HepG2 (cell line): Measurements from ENCODE around the gene UGGT1. TPM values are rescaled to one million over a fixed set of nuclear protein-coding genes. Genes with fewer than 3 reads are reported as not detected.

Source experiments
- BORCS8-MEF2B ChIP-seq: sonication (generic); formaldehyde crosslinking; IDR thresholded peaks from 2 replicates; pipeline ENCODE4 v1.8.0; 2022; ENCODE audit warnings: mild to moderate bottlenecking, missing genetic modification reagents
- KLF9 ChIP-seq: IDR thresholded peaks from 2 replicates; pipeline ENCODE4 v1.6.1; 2016; ENCODE audit warnings: low read depth
- PHF5A ChIP-seq: IDR thresholded peaks from one replicate; pipeline ENCODE4 v1.6.1; 2018; ENCODE audit warnings: low read depth, missing genetic modification reagents; ENCODE audit not compliant: unreplicated experiment
- TCF12 ChIP-seq, 2 experiments: fragments of 450-650 bp in 1 of 2; sonication (generic) in 1 of 2; formaldehyde crosslinking in 1 of 2; IDR thresholded peaks; 2 replicates each; pipeline versions ENCODE4 v1.6.1 to v1.8.0; 2017 to 2022; ENCODE audit warnings: antibody characterized with exemption in 1 of 2, mild to moderate bottlenecking in 1 of 2, missing genetic modification reagents in 1 of 2, moderate library complexity in 1 of 2
- ZNF121 ChIP-seq: sonication (generic); formaldehyde crosslinking; IDR thresholded peaks from 2 replicates; pipeline ENCODE4 v1.5.0; 2020; ENCODE audit warnings: mild to moderate bottlenecking, missing genetic modification reagents
- ZNF430 ChIP-seq: sonication (generic); formaldehyde crosslinking; IDR thresholded peaks from 2 replicates; pipeline ENCODE4 v1.9.0; 2021; ENCODE audit warnings: mild to moderate bottlenecking, missing genetic modification reagents
- ZNF556 ChIP-seq: sonication (generic); formaldehyde crosslinking; IDR thresholded peaks from 2 replicates; pipeline ENCODE4 v1.4.0; 2020; ENCODE audit warnings: mild to moderate bottlenecking, missing genetic modification reagents, borderline replicate concordance
- ZNF589 ChIP-seq: sonication (generic); formaldehyde crosslinking; conservative IDR thresholded peaks from 2 replicates; pipeline ENCODE4 v1.8.0; 2022; ENCODE audit warnings: mild to moderate bottlenecking, moderate library complexity, missing genetic modification reagents
- polyA plus RNA-seq, 8 experiments: library from polyadenylated mRNA; depleted of rRNA in 3 of 8; stranded (reverse) in 7 of 8; unstranded in 1 of 8; fragments of >200 nt; fragmentation: Illumina TruSeq in 4 of 8; extraction: Trizol in 4 of 8; gene quantifications; 2 replicates each; pipeline versions ENCODE4 v1.2.1 to v1.2.3, GENCODE V29; 2011 to 2016; ENCODE audit warnings: low read depth in 4 of 8, missing spikeins in 1 of 8, mixed read lengths in 1 of 8; ENCODE audit not compliant: insufficient read depth in 1 of 8
- total RNA-seq, 5 experiments: library from RNA; depleted of rRNA; stranded (reverse); fragments of >200 nt; fragmentation: Illumina TruSeq; extraction: Trizol; gene quantifications; 2 replicates each; pipeline ENCODE4 v1.2.3, GENCODE V29; 2016; ENCODE audit warnings: low read depth in 1 of 5
- TF ChIP-seq, protein P1 (sequence below): sonication (generic); formaldehyde crosslinking; IDR thresholded peaks from 2 replicates; pipeline ENCODE4 v1.5.0; 2020; ENCODE audit warnings: mild to moderate bottlenecking, missing genetic modification reagents
- TF ChIP-seq, protein P2 (sequence below), 2 experiments: sonication (generic) in 1 of 2; formaldehyde crosslinking in 1 of 2; IDR thresholded peaks; 2 replicates each; pipeline versions ENCODE4 v1.4.0 to v1.6.1; 2016 to 2020; ENCODE audit warnings: borderline replicate concordance in 1 of 2, low read depth in 1 of 2, mild to moderate bottlenecking in 1 of 2, missing genetic modification reagents in 1 of 2
- TF ChIP-seq, protein P3 (sequence below): sonication (generic); formaldehyde crosslinking; conservative IDR thresholded peaks from 2 replicates; pipeline ENCODE4 v1.4.0; 2020; ENCODE audit warnings: missing genetic modification reagents
- TF ChIP-seq, protein P4 (sequence below): sonication (generic); formaldehyde crosslinking; IDR thresholded peaks from 2 replicates; pipeline ENCODE4 v1.4.0; 2020; ENCODE audit warnings: missing genetic modification reagents
- TF ChIP-seq, protein P5 (sequence below): sonication (generic); formaldehyde crosslinking; IDR thresholded peaks from 2 replicates; pipeline ENCODE4 v1.5.1; 2020; ENCODE audit warnings: mild to moderate bottlenecking, missing genetic modification reagents
- TF ChIP-seq, protein P6 (sequence below): sonication (generic); formaldehyde crosslinking; IDR thresholded peaks from 2 replicates; pipeline ENCODE4 v1.5.0; 2020; ENCODE audit warnings: missing genetic modification reagents

Gene UGGT1
- total and polyA plus RNA-seq, 2 of the 13 experiments (the other 11 are each of a cell fraction or from before 2014, with no cell fraction given): 35.8 to 83.2 TPM

DNA sequence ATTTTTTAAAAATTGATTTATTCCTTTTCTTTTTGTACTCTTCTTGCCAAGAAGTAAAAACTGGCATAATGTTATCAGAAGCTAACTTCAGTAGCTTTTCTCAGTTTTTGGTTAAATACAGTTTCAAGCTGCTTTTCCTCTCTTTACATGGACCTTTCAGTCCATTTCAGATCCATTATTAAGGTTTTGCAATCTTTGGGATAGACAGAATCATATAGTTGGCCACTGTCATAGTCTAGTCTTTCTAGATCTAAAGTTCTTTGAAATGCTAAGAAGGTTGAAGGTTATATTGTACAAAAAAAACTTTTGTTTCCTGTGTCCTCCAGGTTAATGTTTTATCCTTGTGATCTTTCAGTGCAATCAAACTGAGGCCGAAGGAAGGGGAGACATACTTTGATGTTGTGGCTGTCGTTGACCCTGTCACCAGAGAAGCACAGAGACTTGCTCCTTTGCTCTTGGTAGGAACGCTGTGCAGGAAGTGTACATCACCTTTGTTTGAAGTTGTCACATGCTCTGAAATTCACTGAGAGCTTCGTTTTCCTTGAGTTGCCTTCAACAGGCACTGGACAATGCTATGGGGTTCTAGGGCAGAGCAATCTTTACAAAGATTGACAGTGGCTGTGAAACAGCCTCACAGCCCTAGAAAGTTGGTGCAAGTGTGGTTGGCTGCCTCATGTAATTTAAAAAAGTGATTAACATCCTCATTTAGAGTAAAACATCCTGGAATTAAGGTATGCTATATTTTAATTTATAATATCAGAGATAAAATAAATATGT lies 79.1 kb downstream of the UGGT1 start (continued):
- TF ChIP-seq, protein P1, sequence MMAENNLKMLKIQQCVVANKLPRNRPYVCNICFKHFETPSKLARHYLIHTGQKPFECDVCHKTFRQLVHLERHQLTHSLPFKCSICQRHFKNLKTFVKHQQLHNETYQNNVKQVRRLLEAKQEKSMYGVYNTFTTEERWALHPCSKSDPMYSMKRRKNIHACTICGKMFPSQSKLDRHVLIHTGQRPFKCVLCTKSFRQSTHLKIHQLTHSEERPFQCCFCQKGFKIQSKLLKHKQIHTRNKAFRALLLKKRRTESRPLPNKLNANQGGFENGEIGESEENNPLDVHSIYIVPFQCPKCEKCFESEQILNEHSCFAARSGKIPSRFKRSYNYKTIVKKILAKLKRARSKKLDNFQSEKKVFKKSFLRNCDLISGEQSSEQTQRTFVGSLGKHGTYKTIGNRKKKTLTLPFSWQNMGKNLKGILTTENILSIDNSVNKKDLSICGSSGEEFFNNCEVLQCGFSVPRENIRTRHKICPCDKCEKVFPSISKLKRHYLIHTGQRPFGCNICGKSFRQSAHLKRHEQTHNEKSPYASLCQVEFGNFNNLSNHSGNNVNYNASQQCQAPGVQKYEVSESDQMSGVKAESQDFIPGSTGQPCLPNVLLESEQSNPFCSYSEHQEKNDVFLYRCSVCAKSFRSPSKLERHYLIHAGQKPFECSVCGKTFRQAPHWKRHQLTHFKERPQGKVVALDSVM (CRISPR knock-in tag): peak; percentile 53; the same call in 1 of the 2 replicates
- TF ChIP-seq ZNF430 (CRISPR knock-in tag): peak; percentile 80
- peak; percentile 83 for TF ChIP-seq ZNF589 (CRISPR knock-in tag)
- TF ChIP-seq, protein P2, sequence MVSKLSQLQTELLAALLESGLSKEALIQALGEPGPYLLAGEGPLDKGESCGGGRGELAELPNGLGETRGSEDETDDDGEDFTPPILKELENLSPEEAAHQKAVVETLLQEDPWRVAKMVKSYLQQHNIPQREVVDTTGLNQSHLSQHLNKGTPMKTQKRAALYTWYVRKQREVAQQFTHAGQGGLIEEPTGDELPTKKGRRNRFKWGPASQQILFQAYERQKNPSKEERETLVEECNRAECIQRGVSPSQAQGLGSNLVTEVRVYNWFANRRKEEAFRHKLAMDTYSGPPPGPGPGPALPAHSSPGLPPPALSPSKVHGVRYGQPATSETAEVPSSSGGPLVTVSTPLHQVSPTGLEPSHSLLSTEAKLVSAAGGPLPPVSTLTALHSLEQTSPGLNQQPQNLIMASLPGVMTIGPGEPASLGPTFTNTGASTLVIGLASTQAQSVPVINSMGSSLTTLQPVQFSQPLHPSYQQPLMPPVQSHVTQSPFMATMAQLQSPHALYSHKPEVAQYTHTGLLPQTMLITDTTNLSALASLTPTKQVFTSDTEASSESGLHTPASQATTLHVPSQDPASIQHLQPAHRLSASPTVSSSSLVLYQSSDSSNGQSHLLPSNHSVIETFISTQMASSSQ (IDR thresholded peaks at IDR 0.05; ENCODE audit: low read depth): peak; percentile 100
- TF ChIP-seq, protein P2 (CRISPR knock-in tag; IDR thresholded peaks at IDR 0.05; ENCODE audit: borderline replicate concordance): peak; percentile 100
- TF ChIP-seq TCF12 (IDR thresholded peaks at IDR 0.05): no peak
- peak; percentile 97 for TF ChIP-seq TCF12 (CRISPR knock-in tag; IDR thresholded peaks at IDR 0.05)
- TF ChIP-seq, protein P3, sequence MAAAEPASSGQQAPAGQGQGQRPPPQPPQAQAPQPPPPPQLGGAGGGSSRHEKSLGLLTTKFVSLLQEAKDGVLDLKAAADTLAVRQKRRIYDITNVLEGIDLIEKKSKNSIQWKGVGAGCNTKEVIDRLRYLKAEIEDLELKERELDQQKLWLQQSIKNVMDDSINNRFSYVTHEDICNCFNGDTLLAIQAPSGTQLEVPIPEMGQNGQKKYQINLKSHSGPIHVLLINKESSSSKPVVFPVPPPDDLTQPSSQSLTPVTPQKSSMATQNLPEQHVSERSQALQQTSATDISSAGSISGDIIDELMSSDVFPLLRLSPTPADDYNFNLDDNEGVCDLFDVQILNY (CRISPR knock-in tag): no peak
- peak; percentile 55; the same call in 1 of the 2 replicates for TF ChIP-seq ZNF121 (CRISPR knock-in tag)
- TF ChIP-seq, protein P4, sequence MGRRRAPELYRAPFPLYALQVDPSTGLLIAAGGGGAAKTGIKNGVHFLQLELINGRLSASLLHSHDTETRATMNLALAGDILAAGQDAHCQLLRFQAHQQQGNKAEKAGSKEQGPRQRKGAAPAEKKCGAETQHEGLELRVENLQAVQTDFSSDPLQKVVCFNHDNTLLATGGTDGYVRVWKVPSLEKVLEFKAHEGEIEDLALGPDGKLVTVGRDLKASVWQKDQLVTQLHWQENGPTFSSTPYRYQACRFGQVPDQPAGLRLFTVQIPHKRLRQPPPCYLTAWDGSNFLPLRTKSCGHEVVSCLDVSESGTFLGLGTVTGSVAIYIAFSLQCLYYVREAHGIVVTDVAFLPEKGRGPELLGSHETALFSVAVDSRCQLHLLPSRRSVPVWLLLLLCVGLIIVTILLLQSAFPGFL (CRISPR knock-in tag): no peak
- peak; percentile 88 for TF ChIP-seq KLF9
- peak; percentile 76; the same call in 1 of the 2 replicates for TF ChIP-seq ZNF556 (CRISPR knock-in tag)
- peak; percentile 81 for TF ChIP-seq BORCS8-MEF2B
- TF ChIP-seq, protein P5, sequence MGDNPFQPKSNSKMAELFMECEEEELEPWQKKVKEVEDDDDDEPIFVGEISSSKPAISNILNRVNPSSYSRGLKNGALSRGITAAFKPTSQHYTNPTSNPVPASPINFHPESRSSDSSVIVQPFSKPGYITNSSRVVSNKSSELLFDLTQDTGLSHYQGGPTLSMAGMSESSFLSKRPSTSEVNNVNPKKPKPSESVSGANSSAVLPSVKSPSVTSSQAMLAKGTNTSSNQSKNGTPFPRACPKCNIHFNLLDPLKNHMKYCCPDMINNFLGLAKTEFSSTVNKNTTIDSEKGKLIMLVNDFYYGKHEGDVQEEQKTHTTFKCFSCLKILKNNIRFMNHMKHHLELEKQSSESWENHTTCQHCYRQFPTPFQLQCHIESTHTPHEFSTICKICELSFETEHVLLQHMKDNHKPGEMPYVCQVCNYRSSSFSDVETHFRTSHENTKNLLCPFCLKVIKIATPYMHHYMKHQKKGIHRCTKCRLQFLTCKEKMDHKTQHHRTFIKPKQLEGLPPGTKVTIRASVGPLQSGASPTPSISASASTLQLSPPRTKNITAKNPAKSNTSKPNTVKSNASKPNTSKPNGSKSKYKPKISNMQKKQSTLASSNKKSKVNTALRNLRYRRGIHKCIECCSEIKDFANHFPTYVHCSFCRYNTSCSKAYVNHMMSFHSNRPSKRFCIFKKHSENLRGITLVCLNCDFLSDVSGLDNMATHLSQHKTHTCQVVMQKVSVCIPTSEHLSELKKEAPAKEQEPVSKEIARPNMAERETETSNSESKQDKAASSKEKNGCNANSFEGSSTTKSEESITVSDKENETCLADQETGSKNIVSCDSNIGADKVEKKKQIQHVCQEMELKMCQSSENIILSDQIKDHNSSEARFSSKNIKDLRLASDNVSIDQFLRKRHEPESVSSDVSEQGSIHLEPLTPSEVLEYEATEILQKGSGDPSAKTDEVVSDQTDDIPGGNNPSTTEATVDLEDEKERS (CRISPR knock-in tag): peak; percentile 89
- TF ChIP-seq PHF5A: peak; percentile 92
- TF ChIP-seq, protein P6, sequence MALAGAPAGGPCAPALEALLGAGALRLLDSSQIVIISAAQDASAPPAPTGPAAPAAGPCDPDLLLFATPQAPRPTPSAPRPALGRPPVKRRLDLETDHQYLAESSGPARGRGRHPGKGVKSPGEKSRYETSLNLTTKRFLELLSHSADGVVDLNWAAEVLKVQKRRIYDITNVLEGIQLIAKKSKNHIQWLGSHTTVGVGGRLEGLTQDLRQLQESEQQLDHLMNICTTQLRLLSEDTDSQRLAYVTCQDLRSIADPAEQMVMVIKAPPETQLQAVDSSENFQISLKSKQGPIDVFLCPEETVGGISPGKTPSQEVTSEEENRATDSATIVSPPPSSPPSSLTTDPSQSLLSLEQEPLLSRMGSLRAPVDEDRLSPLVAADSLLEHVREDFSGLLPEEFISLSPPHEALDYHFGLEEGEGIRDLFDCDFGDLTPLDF: no peak
